Ectodermal cell (in vitro differentiated cells): ENCODE results near the gene KIF4B.
"Not testable (repeated sequence)": the region's sequence is repeated elsewhere in the genome, so short reads cannot be mapped to it uniquely, and the experiment has no call there.

ENCODE experiments used
- H3K27ac ChIP-seq: 2 replicates; pipeline ENCODE4 v1.7.0; 2013; ENCODE audit warnings: mild to moderate bottlenecking, low read depth, low read length; ENCODE audit not compliant: insufficient read depth, poor library complexity, severe bottlenecking
- H3K27me3 ChIP-seq: 2 replicates; pipeline ENCODE4 v1.7.0; 2013; ENCODE audit warnings: mild to moderate bottlenecking, low read length; ENCODE audit not compliant: insufficient read depth, control insufficient read depth, poor library complexity, severe bottlenecking
- H3K36me3 ChIP-seq: one replicate; pipeline ENCODE4 v1.7.0; 2013; ENCODE audit warnings: low read length; ENCODE audit not compliant: control insufficient read depth, insufficient read depth
- H3K4me1 ChIP-seq: one replicate; pipeline ENCODE4 v1.7.0; 2013; ENCODE audit warnings: low read length; ENCODE audit not compliant: control insufficient read depth, insufficient read depth
- H3K4me3 ChIP-seq: 2 replicates; pipeline ENCODE4 v1.7.0; 2013; ENCODE audit warnings: low read depth, low read length, control low read depth; ENCODE audit not compliant: insufficient read depth
- H3K9me3 ChIP-seq: 2 replicates; pipeline ENCODE4 v1.7.0; 2013; ENCODE audit warnings: mild to moderate bottlenecking, low read length, moderate library complexity; ENCODE audit not compliant: control insufficient read depth
- WGBS, 2 experiments: methylation state at CpG; one replicate each; pipeline ENCODE4 v1.1.7; 2013; ENCODE audit warnings: missing lambda C conversion rate in 2 of 2; 5-methylcytosine and 5-hydroxymethylcytosine counted together

KIF4B gene

DNA sequence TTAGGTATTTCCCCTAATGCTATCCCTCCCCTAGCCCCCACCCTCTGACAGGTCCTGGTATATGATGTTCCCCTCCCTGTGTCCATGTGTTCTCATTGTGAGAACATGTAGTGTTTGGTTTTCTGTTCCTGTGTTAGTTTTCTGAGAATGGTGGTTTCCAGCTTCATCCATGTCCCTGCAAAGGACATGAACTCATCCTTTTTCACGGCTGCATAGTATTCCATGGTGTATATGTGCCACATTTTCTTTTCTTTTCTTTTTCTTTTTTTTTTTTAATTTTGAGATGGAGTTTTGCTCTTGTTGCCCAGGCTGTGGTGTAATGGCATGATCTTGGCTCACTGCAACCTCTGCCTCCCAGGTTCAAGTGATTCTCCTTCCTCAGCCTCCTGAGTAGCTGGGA, 7.3 kb upstream of the KIF4B start:
- H3K36me3 ChIP-seq, H3K27me3 ChIP-seq, H3K4me3 ChIP-seq, H3K9me3 ChIP-seq, H3K4me1 ChIP-seq, H3K27ac ChIP-seq: not testable (repeated sequence)
- no CpG with 5 or more reads among the region's 1 CpG for WGBS, 2 experiments

DNA sequence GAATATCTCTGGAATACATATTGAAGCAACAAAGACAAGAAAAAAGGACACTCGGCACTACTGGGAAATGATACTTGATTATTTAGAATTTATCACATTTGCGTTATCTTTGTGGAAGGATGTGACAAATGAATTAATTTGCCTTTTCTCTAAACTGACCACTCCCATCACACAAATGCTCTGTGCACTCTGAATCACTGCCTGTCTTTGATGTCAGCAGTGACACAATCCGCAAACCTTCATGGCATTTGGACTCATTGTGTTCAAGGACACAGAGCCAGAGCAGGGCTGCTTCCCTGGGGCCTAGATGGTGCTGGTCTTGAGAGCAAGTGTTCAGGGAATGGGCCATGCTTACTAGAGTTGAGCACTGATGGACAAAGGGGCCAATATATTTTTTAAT, 4.9 kb upstream of the KIF4B start:
- Histone ChIP-seq H3K27ac (no peak overlapping the region), H3K27me3 (no peaks in the 10 kb centered on the region), H3K4me1 (no peaks in the 10 kb centered on the region), H3K4me3 (no peak overlapping the region), H3K36me3 (no peaks in the 10 kb centered on the region), H3K9me3 (no peaks in the 10 kb centered on the region)
- 94 to 100% methylated on average over 1 to 3 of the region's 3 CpGs for WGBS, 2 experiments

DNA sequence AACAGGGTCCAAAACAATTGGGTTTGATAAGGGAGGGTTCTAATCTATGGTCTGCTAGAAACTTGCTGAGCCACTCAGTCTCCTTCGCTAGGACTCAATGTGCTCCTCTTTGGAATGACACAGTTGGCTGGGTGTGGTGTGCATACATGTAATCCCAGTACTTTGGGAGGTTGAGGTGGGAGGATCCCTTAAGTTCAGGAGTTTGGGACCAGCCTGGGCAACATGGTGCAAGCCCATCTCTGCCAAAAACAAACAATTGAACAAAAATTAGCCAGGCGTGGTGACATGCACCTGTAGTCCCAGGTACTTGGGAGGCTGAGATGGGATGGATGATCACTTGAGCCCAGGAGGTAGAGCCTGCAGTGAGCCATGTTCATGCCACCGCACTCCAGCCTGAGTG, 2.7 kb upstream of the KIF4B start:
- WGBS, 2 experiments: 93 to 95% methylated on average over 3 of the region's 3 CpGs
- H3K4me1 ChIP-seq: no peaks in the 10 kb centered on the region
- no peaks in the 10 kb centered on the region for H3K36me3 ChIP-seq

DNA sequence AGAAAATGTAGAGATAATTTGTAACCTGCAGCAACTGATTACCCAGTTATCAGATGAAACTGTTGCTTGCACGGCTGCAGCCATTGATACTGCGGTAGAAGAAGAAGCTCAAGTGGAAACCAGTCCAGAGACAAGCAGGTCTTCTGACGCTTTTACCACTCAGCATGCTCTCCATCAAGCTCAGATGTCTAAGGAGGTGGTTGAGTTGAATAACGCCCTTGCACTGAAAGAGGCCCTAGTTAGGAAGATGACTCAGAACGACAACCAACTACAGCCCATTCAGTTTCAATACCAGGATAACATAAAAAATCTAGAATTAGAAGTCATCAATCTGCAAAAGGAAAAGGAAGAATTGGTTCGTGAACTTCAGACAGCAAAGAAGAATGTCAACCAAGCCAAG, 1.7 kb downstream of the KIF4B start:
- Histone ChIP-seq H3K9me3 (no peaks in the 10 kb centered on the region), H3K4me1 (no peaks in the 10 kb centered on the region), H3K27ac (no peak overlapping the region), H3K27me3 (no peaks in the 10 kb centered on the region), H3K36me3 (no peaks in the 10 kb centered on the region), H3K4me3 (no peak overlapping the region)
- 88 to 91% methylated on average over 5 to 6 of the region's 6 CpGs for WGBS, 2 experiments

More for the DNA sequence above, 2.7 kb upstream of the KIF4B start:
- Histone ChIP-seq H3K27ac (no peak overlapping the region), H3K27me3 (no peaks in the 10 kb centered on the region), H3K9me3 (no peaks in the 10 kb centered on the region), H3K4me3 (no peak overlapping the region)

DNA sequence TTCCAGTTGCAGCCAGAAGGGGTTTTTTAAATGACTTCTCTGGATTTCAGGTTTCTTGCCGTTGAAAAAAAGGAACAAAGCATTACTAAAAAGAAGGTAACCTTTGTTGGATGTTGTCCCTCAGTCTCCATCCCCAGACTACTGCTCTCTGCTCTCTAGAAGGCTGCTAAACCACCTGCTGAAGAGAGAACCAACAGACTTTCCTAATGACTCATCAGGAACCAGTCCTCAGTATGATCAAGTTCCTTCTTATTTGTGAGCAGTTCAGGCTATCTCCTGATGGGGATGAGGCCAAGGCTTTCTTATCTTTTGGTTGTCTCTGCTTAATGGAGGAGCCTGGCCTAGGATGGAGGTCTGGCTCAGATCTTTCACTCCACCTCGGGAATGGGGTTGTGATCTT, 4.1 kb downstream of the KIF4B start:
- H3K4me1 ChIP-seq: no peaks in the 10 kb centered on the region
- 94 to 95% methylated on average over 2 of the region's 2 CpGs for WGBS, 2 experiments
- no peak overlapping the region for H3K4me3 ChIP-seq

DNA sequence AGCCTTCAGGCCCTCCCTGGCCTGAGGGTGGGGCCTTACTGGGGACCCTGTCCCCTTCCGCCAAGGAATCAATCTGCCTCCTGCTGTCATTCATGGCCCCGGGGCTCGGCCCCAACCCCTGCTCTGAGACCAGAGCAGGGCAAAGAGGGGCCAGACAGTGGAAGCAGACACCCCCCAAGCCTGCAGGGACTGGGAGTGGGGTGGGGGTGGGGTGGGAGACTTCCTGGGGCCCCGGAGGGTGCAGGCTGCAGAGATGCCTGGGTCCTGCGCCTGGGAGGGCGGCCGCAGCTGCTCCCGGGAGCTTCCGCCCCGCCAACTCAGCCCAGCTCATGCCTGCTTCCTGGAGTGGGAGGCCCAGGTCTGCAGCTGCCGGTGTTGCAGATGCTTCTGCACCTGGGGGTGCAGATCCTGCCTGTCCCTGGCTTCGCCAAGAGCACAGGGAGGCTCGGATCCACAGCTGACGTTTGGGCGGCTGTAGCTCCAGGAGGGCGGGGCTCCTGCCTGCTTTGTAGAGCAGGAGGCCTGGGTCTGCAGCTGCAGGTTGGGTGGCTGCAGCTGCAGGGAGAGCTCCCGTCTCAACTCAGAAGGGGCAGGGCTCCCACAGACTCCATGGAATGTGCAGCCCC, 6.2 kb downstream of the KIF4B start:
- Histone ChIP-seq H3K27ac (no peak overlapping the region), H3K27me3 (no peaks in the 10 kb centered on the region), H3K4me3 (no peak overlapping the region), H3K9me3 (no peaks in the 10 kb centered on the region), H3K36me3 (no peaks in the 10 kb centered on the region), H3K4me1 (no peaks in the 10 kb centered on the region)
- WGBS, 2 experiments: 91% methylated on average over 17 of the region's 17 CpGs

More for the DNA sequence above, 4.1 kb downstream of the KIF4B start:
- Histone ChIP-seq H3K9me3 (no peaks in the 10 kb centered on the region), H3K27me3 (no peaks in the 10 kb centered on the region), H3K27ac (no peak overlapping the region), H3K36me3 (no peaks in the 10 kb centered on the region)

DNA sequence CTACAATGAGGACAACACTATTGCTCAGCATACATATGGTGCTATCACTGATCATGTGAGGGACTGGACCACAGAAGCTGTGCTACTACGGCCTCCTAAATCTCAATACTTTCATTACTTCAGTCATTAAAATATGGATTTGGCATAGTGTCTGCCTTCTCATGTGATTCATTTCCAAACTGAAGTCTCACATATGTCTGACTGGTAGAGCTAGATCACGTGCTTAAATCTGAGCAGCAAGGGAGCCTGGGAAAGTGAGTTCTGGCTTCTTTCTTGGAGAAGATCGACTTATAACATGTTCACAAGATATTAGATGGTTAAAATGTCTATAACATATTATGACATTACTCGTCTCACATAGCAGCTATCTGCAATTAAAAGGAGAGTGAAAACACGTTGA, 8.3 kb downstream of the KIF4B start:
- H3K27me3 ChIP-seq: no peaks in the 10 kb centered on the region
- no peaks in the 10 kb centered on the region for H3K9me3 ChIP-seq
- no peaks in the 10 kb centered on the region for H3K36me3 ChIP-seq
- no peak overlapping the region for H3K4me3 ChIP-seq
- H3K4me1 ChIP-seq: no peaks in the 10 kb centered on the region
- no peak overlapping the region for H3K27ac ChIP-seq
- 95 to 98% methylated on average over 3 to 4 of the region's 5 CpGs for WGBS, 2 experiments

DNA sequence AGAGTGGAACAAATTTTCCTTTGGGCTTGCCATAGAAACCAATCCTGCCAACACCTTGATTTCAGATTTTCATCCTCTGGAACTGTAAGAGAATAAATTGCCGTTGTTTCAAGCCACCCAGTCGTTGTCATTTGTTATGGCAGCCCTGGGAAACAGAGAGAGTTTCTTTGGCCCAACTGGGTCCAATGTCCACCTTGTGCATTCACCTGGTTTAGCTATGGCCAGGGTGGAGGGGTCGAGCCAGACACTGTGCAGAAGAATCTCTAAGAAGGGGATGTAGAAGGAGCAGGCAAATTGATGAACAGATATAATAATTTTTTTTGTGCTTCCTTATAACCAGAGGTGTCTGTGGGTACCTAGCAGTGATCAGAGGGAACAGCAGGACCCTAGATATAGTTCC, 9.8 kb downstream of the KIF4B start:
- 91 to 92% methylated on average over 3 of the region's 3 CpGs for WGBS, 2 experiments
- Histone ChIP-seq H3K36me3 (no peaks in the 10 kb centered on the region), H3K27ac (no peak overlapping the region), H3K4me3 (no peak overlapping the region), H3K4me1 (no peaks in the 10 kb centered on the region), H3K27me3 (no peaks in the 10 kb centered on the region), H3K9me3 (no peaks in the 10 kb centered on the region)

DNA sequence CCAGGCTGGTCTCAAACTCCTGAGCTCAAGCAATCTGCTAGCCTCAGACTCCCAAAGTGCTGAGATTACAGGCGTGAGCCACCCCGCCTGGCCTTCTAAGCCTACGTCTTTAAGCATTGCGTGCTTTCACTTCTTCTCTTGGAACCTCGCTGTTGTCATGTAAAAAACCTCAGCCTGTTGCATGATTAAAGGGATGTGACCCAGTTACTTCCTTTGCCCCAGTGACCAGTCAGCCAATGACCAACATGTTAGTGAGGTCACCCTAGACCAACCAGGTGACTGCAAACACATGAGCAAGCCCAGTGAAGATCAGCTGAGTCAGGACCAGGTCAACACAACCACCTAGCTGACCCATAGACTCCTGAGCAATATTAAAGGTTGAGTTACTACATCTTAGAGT, 10.5 kb downstream of the KIF4B start:
- Histone ChIP-seq H3K27me3 (no peaks in the 10 kb centered on the region), H3K27ac (no peak overlapping the region), H3K4me3 (no peak overlapping the region), H3K36me3 (no peaks in the 10 kb centered on the region), H3K4me1 (no peaks in the 10 kb centered on the region), H3K9me3 (no peaks in the 10 kb centered on the region)
- 78 to 79% methylated on average over 5 of the region's 5 CpGs for WGBS, 2 experiments

DNA sequence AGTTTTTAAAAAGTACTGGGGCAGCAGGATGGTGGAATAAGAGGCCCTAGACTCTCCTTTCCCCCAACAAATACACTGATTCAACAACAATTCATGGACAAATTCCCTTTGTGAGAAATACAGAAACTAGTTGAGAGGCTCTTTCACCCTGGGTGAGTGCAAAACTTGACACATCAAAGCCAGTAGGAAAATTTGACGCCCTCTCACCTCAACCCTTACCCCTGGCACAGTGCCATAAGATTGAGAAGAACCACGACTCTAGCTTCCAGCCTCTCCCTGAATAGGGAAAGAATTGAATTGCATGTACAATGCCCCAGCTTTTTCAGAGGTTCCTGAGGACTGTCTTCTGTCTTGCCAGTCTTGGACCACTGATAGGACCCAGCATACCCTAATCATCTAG, 12.3 kb downstream of the KIF4B start:
- no peak overlapping the region for H3K27ac ChIP-seq
- H3K9me3 ChIP-seq: no peaks in the 10 kb centered on the region
- 88 to 90% methylated on average over 2 of the region's 2 CpGs for WGBS, 2 experiments
- no peak overlapping the region for H3K4me3 ChIP-seq
- H3K4me1 ChIP-seq: no peaks in the 10 kb centered on the region
- H3K36me3 ChIP-seq: no peaks in the 10 kb centered on the region
- H3K27me3 ChIP-seq: no peaks in the 10 kb centered on the region
